ENCODE results near the gene TRIM9. TPM values are rescaled to one million over a fixed set of nuclear protein-coding genes. Genes with fewer than 3 reads are reported as not detected.

The TRIM9 gene
- total and polyA plus RNA-seq, 2 donors (not counting 3 experiments of a cell fraction or from before 2014, with no cell fraction given), result not detected

- Histone ChIP-seq H3K9ac (replicated peaks; ENCODE audit: extremely low read depth, insufficient read depth, low read length) (no peak overlapping the region), H4K20me1 (replicated peaks; ENCODE audit: control insufficient read depth, extremely low read depth, insufficient read depth, low read length) (no peaks in the 10 kb centered on the region), H3K4me3 (replicated peaks in 1 of 3; ENCODE audit: insufficient read depth in 1 of 3, low read depth in 1 of 3, low read length in 3 of 3) (no peak overlapping the region), H2AFZ (ENCODE audit: low read depth, low read length) (no peak overlapping the region), H3K36me3 (ENCODE audit: control insufficient read depth in 2 of 2, extremely low read depth in 1 of 2, insufficient read depth in 2 of 2, low read length in 2 of 2) (no peaks in the 10 kb centered on the region), H3K9me1 (replicated peaks; ENCODE audit: control insufficient read depth, extremely low read depth, insufficient read depth, low read length) (no peaks in the 10 kb centered on the region), H3K79me2 (ENCODE audit: control insufficient read depth, insufficient read depth, low read length) (no peaks in the 10 kb centered on the region), H3K9me3 (replicated peaks; ENCODE audit: control insufficient read depth, insufficient read depth, low read length) (no peaks in the 10 kb centered on the region), H3K27ac (ENCODE audit: insufficient read depth, low read depth, low read length) (no peak overlapping the region), H3K27me3 (ENCODE audit: control insufficient read depth in 2 of 2, insufficient read depth in 2 of 2, low read length in 2 of 2) (peaks cover 4 to 9% of the 10 kb centered on the region in 2 experiments), H3K4me2 (ENCODE audit: insufficient read depth, low read length) (no peak overlapping the region), H3K4me1 (ENCODE audit: control insufficient read depth, extremely low read depth, insufficient read depth, low read length) (no peaks in the 10 kb centered on the region)
- FAIRE-seq (no peak), DNase-seq (ENCODE audit: low read depth, low spot score) (no peak)
- CTCF ChIA-PET, result no interaction called here
- BruUV-seq (replicated peaks), result no TSS peak
- dilution Hi-C loops (cut with MboI; ENCODE audit: extremely low pct_ligation_motif_present, low sequenced_read_pairs) (no loop called here), intact Hi-C loops (cut with micrococcal nuclease) (no loop called here)
- TF ChIP-seq CTCF (IDR thresholded peaks at IDR 0.05; ENCODE audit: extremely low read depth in 1 of 2, insufficient read depth in 1 of 2, low read depth in 1 of 2, low read length in 2 of 2) (no peak), POLR2A (IDR thresholded peaks at IDR 0.05; ENCODE audit: low read depth, low read length) (no peak), EZH2 (IDR thresholded peaks at IDR 0.05; ENCODE audit: borderline replicate concordance, low read depth, low read length, severe bottlenecking) (no peak), GATA2 (IDR thresholded peaks at IDR 0.05; ENCODE audit: insufficient read depth, insufficient read length, low read depth, low read length) (no peak), JUN (IDR thresholded peaks at IDR 0.05; ENCODE audit: borderline replicate concordance, insufficient read depth, insufficient read length, low read depth) (no peak), MAX (IDR thresholded peaks at IDR 0.05; ENCODE audit: insufficient read depth, insufficient read length) (no peak), MYC (IDR thresholded peaks at IDR 0.05; ENCODE audit: low read depth, low read length) (no peak), POLR2AphosphoS5 (IDR thresholded peaks at IDR 0.05; ENCODE audit: insufficient read depth, low read depth, low read length) (no peak), FOS (IDR thresholded peaks at IDR 0.05; ENCODE audit: borderline replicate concordance, insufficient read depth, low read length) (no peak)
- POLR2A ChIA-PET, result no interaction called here
Observed at GRCh38 chr14:50998612-50999011, 96.3 kb downstream of the TRIM9 start.

Data from endothelial cell of umbilical vein (primary cell).